Heart left ventricle (tissue), 16 donors: ENCODE data around the gene RTBDN. TPM values are rescaled to one million over a fixed set of nuclear protein-coding genes. Genes with fewer than 3 reads are reported as not detected.

Experiments
- ATAC-seq, 4 donors: fragments of 200-7000 bp; cut with Tn5 transposase; one replicate each; pipeline ENCODE4 v1.9.1; 2020 to 2022; ENCODE audit warnings: moderate library complexity in 4 of 4, mild to moderate bottlenecking in 3 of 4, moderate number of reproducible peaks in 1 of 4
- DNase-seq, 5 donors: peaks; one replicate each; pipeline ENCODE4 v3.0.0-alpha.2; 2020
- H3K27ac ChIP-seq, 12 donors: fragments of 200-600 bp; sonication (generic) in 4 of 12; one replicate each; pipeline versions ENCODE4 v1.5.0 to v1.8.0; 2016 to 2022; ENCODE audit warnings: mild to moderate bottlenecking in 2 of 12
- H3K27me3 ChIP-seq, 9 donors: fragments of 200-600 bp; sonication (generic) in 2 of 9; one replicate each; pipeline versions ENCODE4 v1.5.1 to v1.8.0; 2016 to 2022; ENCODE audit warnings: mild to moderate bottlenecking in 3 of 9
- H3K36me3 ChIP-seq, 9 donors: fragments of 200-600 bp; sonication (generic) in 2 of 9; one replicate each; pipeline versions ENCODE4 v1.5.0 to v1.8.0; 2018 to 2022; ENCODE audit warnings: mild to moderate bottlenecking in 2 of 9
- H3K4me1 ChIP-seq, 12 donors: fragments of 200-600 bp; sonication (generic) in 4 of 12; one replicate each; pipeline versions ENCODE4 v1.5.0 to v1.8.0; 2016 to 2022; ENCODE audit warnings: mild to moderate bottlenecking in 3 of 12
- H3K4me3 ChIP-seq, 12 donors: fragments of 200-600 bp; sonication (generic) in 4 of 12; one replicate each; pipeline versions ENCODE4 v1.5.0 to v1.8.0; 2017 to 2022; ENCODE audit warnings: mild to moderate bottlenecking in 9 of 12, moderate library complexity in 4 of 12
- H3K9me3 ChIP-seq, 12 donors: fragments of 200-600 bp; sonication (generic) in 4 of 12; one replicate each; pipeline versions ENCODE4 v1.5.0 to v1.8.0; 2016 to 2022; ENCODE audit warnings: mild to moderate bottlenecking in 1 of 12
- POLR2A ChIP-seq, 2 donors: fragments of 450-650 bp; IDR thresholded peaks; one replicate each; pipeline ENCODE4 v1.6.1; 2017; ENCODE audit warnings: antibody characterized with exemption in 2 of 2, mild to moderate bottlenecking in 2 of 2, moderate library complexity in 2 of 2
- WGBS, 4 donors: extraction: QIAGEN DNeasy Blood & Tissue Kit in 2 of 4; methylation state at CpG; one replicate each; pipeline versions ENCODE4 v1.1.5 to v1.1.7; 2013 to 2018; 5-methylcytosine and 5-hydroxymethylcytosine counted together
- intact Hi-C, 10 donors: fragments of 100-400 bp; cut with DNase I; formaldehyde crosslinking; loops; one replicate each; pipeline versions ENCODE4 v1.11.1 to v1.14.2; 2022
- polyA plus RNA-seq, 2 donors: library from polyadenylated mRNA; stranded (reverse); fragments of 200-250 nt; gene quantifications; one replicate each; pipeline ENCODE4 v1.2.3, GENCODE V29; 2013
- total RNA-seq, 9 donors: library from RNA; depleted of rRNA in 2 of 9; stranded (reverse); fragments of >200 nt in 2 of 9; fragmentation: NEBNext Ultra II Directional in 3 of 9; extraction: Animal tissue kit (Norgen Biotek cat#: 25700) in 3 of 9; gene quantifications; one replicate each; pipeline versions ENCODE4 v1.1.0 to v1.2.4, GENCODE V29; 2016 to 2023
- TF ChIP-seq, protein P1 (sequence below), 12 donors: fragments of 200-600 bp; sonication (generic) in 4 of 12; IDR thresholded peaks; one replicate each; pipeline versions ENCODE4 v1.5.0 to v1.8.0; 2018 to 2022; ENCODE audit warnings: antibody characterized with exemption in 12 of 12, mild to moderate bottlenecking in 5 of 12
- donor health status: ischemic (EF 13 %, LVEDD 7.1; RV severe dilation, severe dysfunction).
- donor health status: healthy with polysubstance abuse.
- donor health status: DM: no; HTN: yes; CAD: no.
- donor health status: DM: no; HTN: no; CAD: no.
- donor health status: ischemic (EF 25% LVEDD 6.9; RV normal size, moderate dysfunction).
- donor health status: ischemic (EF 25% LVEDD 5.7; RV mildly dilated, moderate dysfunction).
- donor health status: healthy.
- donor health status: DM: yes; HTN: yes; CAD: no.
- donor health status: ischemic (EF 35%, LVEDD 5.7; RV mildly dilated, moderate dysfunction).
- donor health status: nonischemic (EF 11% LVEDD 7.7; RV severe dilation, severe dysfunction).
- donor health status: DM: yes; HTN: yes; CAD: no.
- donor health status: PGD.
- donor health status: ischemic (EF 29% LVEDD 5.4; RV normal size, mild dysfunction).
- donor health status: nonischemic (EF 23%, LVEDD 6.1; RV moderate dilation, normal function).

Gene RTBDN
- total and polyA plus RNA-seq, 11 donors: not detected

DNA sequence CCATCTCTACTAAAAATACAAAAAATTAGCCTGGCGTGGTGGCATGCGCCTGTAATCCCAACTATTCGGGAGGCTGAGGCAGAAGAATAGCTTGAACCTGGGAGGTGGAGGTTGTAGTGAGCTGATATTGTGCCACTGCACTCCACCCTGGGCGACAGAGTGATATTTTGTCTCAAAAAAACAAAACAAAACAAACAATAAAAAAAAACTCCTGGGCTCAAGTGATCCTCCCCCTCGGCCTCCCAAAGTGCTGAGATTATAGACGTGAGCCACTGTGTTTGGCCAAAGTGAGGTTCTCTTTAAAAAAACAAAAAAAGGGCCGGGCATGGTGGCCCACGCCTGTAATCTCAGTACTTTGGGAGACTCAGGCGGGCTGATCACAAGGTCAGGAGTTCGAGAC is 46.9 kb downstream of the RTBDN start:
- WGBS, 4 donors: 78 to 82% (median 81%) methylated on average over 10 of the region's 10 CpGs
- Histone ChIP-seq H3K36me3 (peaks cover 0 to 4% (median 0%) of the 10 kb centered on the region in 9 donors), H3K27me3 (no peaks in the 10 kb centered on the region), H3K27ac (peak overlapping the region; percentile 74 to 100 (median 99)), H3K4me3 (no peak overlapping the region), H3K9me3 (no peaks in the 10 kb centered on the region), H3K4me1 (peaks cover 7 to 78% (median 68%) of the 10 kb centered on the region in 12 donors)
- intact Hi-C loops: loop anchor here in 1 of 10 donors (10.0 kb wide), 1 partner anchor 367 kb away; the partner anchor contains the start of genes IER2 and STX10
- no peak for ATAC-seq
- TF ChIP-seq, protein P1, sequence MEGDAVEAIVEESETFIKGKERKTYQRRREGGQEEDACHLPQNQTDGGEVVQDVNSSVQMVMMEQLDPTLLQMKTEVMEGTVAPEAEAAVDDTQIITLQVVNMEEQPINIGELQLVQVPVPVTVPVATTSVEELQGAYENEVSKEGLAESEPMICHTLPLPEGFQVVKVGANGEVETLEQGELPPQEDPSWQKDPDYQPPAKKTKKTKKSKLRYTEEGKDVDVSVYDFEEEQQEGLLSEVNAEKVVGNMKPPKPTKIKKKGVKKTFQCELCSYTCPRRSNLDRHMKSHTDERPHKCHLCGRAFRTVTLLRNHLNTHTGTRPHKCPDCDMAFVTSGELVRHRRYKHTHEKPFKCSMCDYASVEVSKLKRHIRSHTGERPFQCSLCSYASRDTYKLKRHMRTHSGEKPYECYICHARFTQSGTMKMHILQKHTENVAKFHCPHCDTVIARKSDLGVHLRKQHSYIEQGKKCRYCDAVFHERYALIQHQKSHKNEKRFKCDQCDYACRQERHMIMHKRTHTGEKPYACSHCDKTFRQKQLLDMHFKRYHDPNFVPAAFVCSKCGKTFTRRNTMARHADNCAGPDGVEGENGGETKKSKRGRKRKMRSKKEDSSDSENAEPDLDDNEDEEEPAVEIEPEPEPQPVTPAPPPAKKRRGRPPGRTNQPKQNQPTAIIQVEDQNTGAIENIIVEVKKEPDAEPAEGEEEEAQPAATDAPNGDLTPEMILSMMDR (IDR thresholded peaks at IDR 0.05): no peak
- TF ChIP-seq POLR2A (IDR thresholded peaks at IDR 0.05): no peak
- DNase-seq: peak in 1 of 5 donors; percentile 12

DNA sequence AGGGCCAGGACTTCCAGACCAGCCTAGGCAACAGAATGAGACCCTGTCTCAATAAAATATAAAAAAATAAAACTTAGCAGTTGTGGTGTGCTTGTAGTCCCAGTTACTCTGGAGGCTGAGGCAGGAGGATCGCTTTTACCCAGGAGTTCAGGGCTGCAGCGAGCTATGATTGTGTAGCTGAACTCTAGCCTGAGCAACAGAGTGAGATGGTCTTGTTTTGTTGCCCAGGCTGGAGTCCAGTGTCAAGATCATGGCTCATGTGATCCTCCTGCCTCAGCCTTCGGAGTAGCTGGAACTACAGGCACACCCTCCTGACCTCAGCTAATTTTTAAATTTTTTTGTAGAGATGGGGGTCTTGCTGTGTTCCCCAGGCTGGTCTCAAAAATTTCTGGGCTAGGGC is 47.4 kb downstream of the RTBDN start:
- 88 to 96% (median 91%) methylated on average over 3 of the region's 3 CpGs for WGBS, 4 donors
- no peak for ATAC-seq
- Histone ChIP-seq H3K4me1 (peaks cover 7 to 83% (median 71%) of the 10 kb centered on the region in 12 donors), H3K27ac (peak overlapping the region; percentile 74 to 100 (median 99)), H3K36me3 (no peaks in the 10 kb centered on the region), H3K27me3 (no peaks in the 10 kb centered on the region), H3K9me3 (no peaks in the 10 kb centered on the region), H3K4me3 (no peak overlapping the region)
- intact Hi-C loops: loop anchor here in 1 of 10 donors (10.0 kb wide), 1 partner anchor 368 kb away; the partner anchor contains the start of genes IER2 and STX10
- DNase-seq: peak in 1 of 5 donors; percentile 15
- no peak for TF ChIP-seq POLR2A (IDR thresholded peaks at IDR 0.05)
- TF ChIP-seq, protein P1 (IDR thresholded peaks at IDR 0.05): no peak

DNA sequence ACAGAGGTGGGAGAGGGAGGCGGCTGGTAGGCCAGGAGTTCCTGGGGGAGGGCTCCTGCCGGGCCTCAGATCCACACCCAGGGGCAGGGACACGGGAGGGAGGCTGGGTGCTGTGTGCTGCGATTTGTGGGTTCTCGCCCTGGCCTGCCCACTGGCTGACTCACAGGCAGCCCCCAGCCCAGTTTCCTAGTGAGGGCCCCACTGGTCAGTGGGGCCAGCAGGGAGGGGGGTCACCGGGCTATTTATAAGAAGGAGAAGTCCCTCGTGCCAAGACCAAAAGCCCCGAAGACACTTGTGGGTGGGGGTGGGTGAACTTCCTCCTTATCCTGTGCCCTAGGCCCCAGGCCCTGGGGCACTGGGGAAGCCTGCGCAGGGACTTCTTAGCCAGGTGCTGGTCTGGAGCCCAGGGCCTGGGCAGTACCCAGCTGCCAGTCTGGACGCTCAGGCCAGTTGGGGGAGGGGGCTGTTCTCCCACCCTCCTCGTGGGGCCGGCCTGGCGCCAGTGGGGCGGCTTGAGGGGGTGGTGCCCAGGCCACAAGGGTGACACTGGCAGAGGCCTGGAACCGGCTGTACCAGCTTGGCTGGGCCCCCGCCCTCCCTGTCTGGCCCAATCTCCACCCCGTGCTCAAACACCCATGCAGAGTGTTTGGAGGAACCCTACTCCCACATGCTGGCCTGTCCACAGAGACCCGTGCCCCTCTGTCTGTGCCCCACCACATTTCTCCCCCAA is 48.1 kb downstream of the RTBDN start:
- TF ChIP-seq, protein P1 (IDR thresholded peaks at IDR 0.05): no peak
- TF ChIP-seq POLR2A (IDR thresholded peaks at IDR 0.05): peak in 1 of 2 donors; percentile 30
- Histone ChIP-seq H3K27ac (peak overlapping the region; percentile 74 to 100 (median 99)), H3K4me3 (peak overlapping the region in 2 of 12 donors; percentile 12 to 58), H3K36me3 (no peaks in the 10 kb centered on the region), H3K9me3 (no peaks in the 10 kb centered on the region), H3K4me1 (peaks cover 7 to 89% (median 73%) of the 10 kb centered on the region in 12 donors), H3K27me3 (no peaks in the 10 kb centered on the region)
- DNase-seq (peak; percentile 70 to 87 (median 75)), ATAC-seq (peak in 2 of 4 donors; percentile 0 to 2)
- intact Hi-C loops: loop anchor here in 1 of 10 donors (10.0 kb wide), 1 partner anchor 368 kb away; the partner anchor contains the start of genes IER2 and STX10
- WGBS, 4 donors: 60 to 61% (median 61%) methylated on average over 16 to 18 of the region's 18 CpGs

DNA sequence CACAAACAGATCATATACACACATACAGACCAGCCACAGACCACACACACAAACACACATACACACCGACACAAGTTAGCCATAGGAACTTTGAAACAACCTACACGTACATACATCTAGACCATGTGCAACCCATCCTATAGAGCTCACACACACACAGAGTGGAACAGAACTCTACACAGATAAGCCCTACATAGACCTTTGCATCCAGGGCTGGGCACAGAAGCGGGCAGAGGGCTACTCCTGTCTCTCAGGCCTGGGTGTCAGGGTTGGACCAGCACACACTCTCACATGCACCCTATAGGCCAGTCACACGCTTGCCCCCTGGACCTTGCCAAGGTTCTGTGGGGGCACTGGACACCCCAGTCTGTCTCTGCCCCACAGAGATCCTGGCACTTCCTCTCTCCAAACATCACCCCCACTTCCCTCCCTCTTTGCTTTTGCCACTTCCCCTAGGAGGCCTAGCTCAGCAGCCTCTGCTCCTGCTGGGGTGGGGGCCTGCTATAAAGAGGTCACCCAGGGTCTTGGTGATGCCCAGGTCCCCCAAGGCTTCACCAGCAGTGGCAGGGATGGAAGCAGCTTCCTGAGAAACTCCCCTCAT is 48.8 kb downstream of the RTBDN start:
- intact Hi-C loops: loop anchor here in 1 of 10 donors (10.0 kb wide), 1 partner anchor 369 kb away; the partner anchor contains the start of genes IER2 and STX10
- Histone ChIP-seq H3K36me3 (no peaks in the 10 kb centered on the region), H3K27ac (peak overlapping the region; percentile 74 to 100 (median 99)), H3K9me3 (no peaks in the 10 kb centered on the region), H3K27me3 (no peaks in the 10 kb centered on the region), H3K4me3 (peak overlapping the region in 3 of 12 donors; percentile 12 to 58 (median 18)), H3K4me1 (peaks cover 7 to 84% (median 68%) of the 10 kb centered on the region in 12 donors)
- no peak for TF ChIP-seq POLR2A (IDR thresholded peaks at IDR 0.05)
- TF ChIP-seq, protein P1 (IDR thresholded peaks at IDR 0.05): no peak
- ATAC-seq (no peak), DNase-seq (peak in 1 of 5 donors; percentile 55)
- WGBS, 4 donors: 76 to 83% (median 77%) methylated on average over 4 of the region's 4 CpGs
